A549 (cell line): ENCODE results near the gene PYY.

Source experiments
- CHD4 ChIP-seq: fragments of 200-600 bp; sonication (generic); IDR thresholded peaks from 2 replicates; pipeline ENCODE4 v1.6.1; 2016; ENCODE audit warnings: antibody characterized with exemption, mild to moderate bottlenecking, borderline replicate concordance
- E2F6 ChIP-seq: IDR thresholded peaks from 2 replicates; pipeline ENCODE4 v1.6.1; 2012; ENCODE audit warnings: low read depth, borderline replicate concordance
- ESRRA ChIP-seq: fragments of 150-350 bp; IDR thresholded peaks from 2 replicates; pipeline ENCODE4 v1.6.1; 2014; ENCODE audit warnings: mild to moderate bottlenecking, low read length, borderline replicate concordance
- MYC ChIP-seq: IDR thresholded peaks from 2 replicates; pipeline ENCODE4 v1.6.1; 2012; ENCODE audit warnings: mild to moderate bottlenecking, inconsistent platforms, low read length, improper control_type of control experiment, borderline replicate concordance
- POLR2A ChIP-seq: IDR thresholded peaks from 2 replicates; pipeline ENCODE4 v1.6.1; 2012; ENCODE audit warnings: mild to moderate bottlenecking, low read length
- POLR2AphosphoS2 ChIP-seq: conservative IDR thresholded peaks from 2 replicates; pipeline ENCODE4 v1.6.1; 2012; ENCODE audit warnings: low read length, improper control_type of control experiment, inconsistent platforms
- RCOR1 ChIP-seq: fragments of 150-350 bp; IDR thresholded peaks from 2 replicates; pipeline ENCODE4 v1.6.1; 2014; ENCODE audit warnings: antibody characterized with exemption, low read length, low read depth
- USF2 ChIP-seq: fragments of 450-650 bp; IDR thresholded peaks from 2 replicates; pipeline ENCODE4 v1.6.1; 2014; ENCODE audit warnings: antibody characterized with exemption

- TF ChIP-seq ESRRA, result no peak
- TF ChIP-seq USF2, result no peak
- TF ChIP-seq RCOR1, result no peak
- no peak for TF ChIP-seq POLR2A
- no peak for TF ChIP-seq E2F6
- TF ChIP-seq MYC, result no peak
- TF ChIP-seq POLR2AphosphoS2, result no peak
- no peak for TF ChIP-seq CHD4
Observed at GRCh38 chr17:43979671-43980070, 25.9 kb upstream of the PYY start.
